Measurements from ENCODE around the gene PDE6D. TPM values are rescaled to one million over a fixed set of nuclear protein-coding genes. Genes with fewer than 3 reads are reported as not detected.

PDE6D gene
- total RNA-seq, 3 donors from 2014 or later (not counting 1 experiment from before 2014, with no cell fraction given) = 21.6 to 29.2 (median 22.8) TPM

GRCh38 chr2:231687961-231688360, 93.1 kb downstream of the PDE6D start:
- Histone ChIP-seq H3K4me1 (ENCODE audit: control insufficient read depth, insufficient read depth, low read length) (peaks cover 7% of the 10 kb centered on the region), H3K27me3 (ENCODE audit: control insufficient read depth, insufficient read depth, low read length) (no peaks in the 10 kb centered on the region), H3K27ac (ENCODE audit: low read length) (no peak overlapping the region), H3K4me3 (ENCODE audit: low read length) (no peak overlapping the region), H3K36me3 (ENCODE audit: control insufficient read depth, insufficient read depth, low read length) (no peaks in the 10 kb centered on the region), H3K9me3 (ENCODE audit: control insufficient read depth, insufficient read depth, low read length) (no peaks in the 10 kb centered on the region)
- 95% methylated on average over 4 of the region's 4 CpGs for WGBS (ENCODE audit: insufficient coverage)
- H3K9me3 Mint-ChIP-seq = no peaks in the 10 kb centered on the region
- ATAC-seq = no peak
- no peak for DNase-seq
- H3K4me3 Mint-ChIP-seq = no peak overlapping the region
- no peaks in the 10 kb centered on the region for H3K27me3 Mint-ChIP-seq (ENCODE audit: low read depth in 2 of 2)
- TF ChIP-seq CTCF (IDR thresholded peaks at IDR 0.05) = no peak
- H3K4me1 Mint-ChIP-seq = peaks cover 0 to 6% of the 10 kb centered on the region in 2 donors
- no peaks in the 10 kb centered on the region for H3K36me3 Mint-ChIP-seq
- H3K27ac Mint-ChIP-seq = no peak overlapping the region
- intact Hi-C loops (cut with micrococcal nuclease) = loop anchor here (1.0 kb wide), 1 partner anchor 27 kb away; no protein-coding TSS in a partner anchor

GRCh38 chr2:231687133-231687852, 93.8 kb downstream of the PDE6D start:
- no peaks in the 10 kb centered on the region for H3K9me3 ChIP-seq (ENCODE audit: control insufficient read depth, insufficient read depth, low read length)
- H3K27ac Mint-ChIP-seq = no peak overlapping the region
- no peaks in the 10 kb centered on the region for H3K9me3 Mint-ChIP-seq

GRCh38 chr2:231686192-231687100, 94.6 kb downstream of the PDE6D start:
- Mint-ChIP-seq H3K9me3 (no peaks in the 10 kb centered on the region), H3K36me3 (no peaks in the 10 kb centered on the region), H3K4me3 (no peak overlapping the region), H3K27me3 (ENCODE audit: low read depth in 2 of 2) (peaks cover 0 to 13% of the 10 kb centered on the region in 2 donors), H3K27ac (no peak overlapping the region), H3K4me1 (peaks cover 0 to 9% of the 10 kb centered on the region in 2 donors)
- DNase-seq (no peak), ATAC-seq (no peak)
- no peaks in the 10 kb centered on the region for H3K9me3 ChIP-seq (ENCODE audit: control insufficient read depth, insufficient read depth, low read length)
- no peaks in the 10 kb centered on the region for H3K27me3 ChIP-seq (ENCODE audit: control insufficient read depth, insufficient read depth, low read length)
- H3K27ac ChIP-seq (ENCODE audit: low read length) = no peak overlapping the region
- peaks cover 8% of the 10 kb centered on the region for H3K4me1 ChIP-seq (ENCODE audit: control insufficient read depth, insufficient read depth, low read length)
- TF ChIP-seq CTCF (IDR thresholded peaks at IDR 0.05) = no peak
- intact Hi-C loops (cut with micrococcal nuclease) = loop anchor here (1.0 kb wide), 1 partner anchor 29 kb away; no protein-coding TSS in a partner anchor
- no peaks in the 10 kb centered on the region for H3K36me3 ChIP-seq (ENCODE audit: control insufficient read depth, insufficient read depth, low read length)
- 89% methylated on average over 11 of the region's 11 CpGs for WGBS (ENCODE audit: insufficient coverage)
- no peak overlapping the region for H3K4me3 ChIP-seq (ENCODE audit: low read length)

More at GRCh38 chr2:231687133-231687852, 93.8 kb downstream of the PDE6D start:
- no peaks in the 10 kb centered on the region for H3K36me3 ChIP-seq (ENCODE audit: control insufficient read depth, insufficient read depth, low read length)
- ATAC-seq = peak; percentile 69 to 96 (median 95)
- H3K4me3 Mint-ChIP-seq = no peak overlapping the region
- H3K36me3 Mint-ChIP-seq = no peaks in the 10 kb centered on the region
- peaks cover 0 to 6% of the 10 kb centered on the region in 2 donors for H3K4me1 Mint-ChIP-seq
- peak; percentile 57 to 78 for DNase-seq
- intact Hi-C loops (cut with micrococcal nuclease) = loop anchor here (1.0 kb wide), 1 partner anchor 28 kb away; no protein-coding TSS in a partner anchor
- H3K27me3 Mint-ChIP-seq (ENCODE audit: low read depth in 2 of 2) = peaks cover 0 to 5% of the 10 kb centered on the region in 2 donors
- no peak overlapping the region for H3K4me3 ChIP-seq (ENCODE audit: low read length)
- H3K4me1 ChIP-seq (ENCODE audit: control insufficient read depth, insufficient read depth, low read length) = peaks cover 7% of the 10 kb centered on the region
- no peak overlapping the region for H3K27ac ChIP-seq (ENCODE audit: low read length)
- WGBS (ENCODE audit: insufficient coverage) = 41% methylated on average over 12 of the region's 14 CpGs
- peak; percentile 48 for TF ChIP-seq CTCF (IDR thresholded peaks at IDR 0.05)
- H3K27me3 ChIP-seq (ENCODE audit: control insufficient read depth, insufficient read depth, low read length) = no peaks in the 10 kb centered on the region
